ENCODE data around the gene UBAC2.

The UBAC2 gene

GRCh38 chr13:99426426-99426825 is 225.8 kb downstream of the UBAC2 start:
- Histone ChIP-seq H3K9me3 (no peaks in the 10 kb centered on the region), H3K36me3 (replicated peaks) (no peaks in the 10 kb centered on the region), H3K4me1 (no peaks in the 10 kb centered on the region), H3K27me3 (ENCODE audit: low read depth) (0 out of 2 replicates have a peak, but pooled peaks cover 4% of the 10 kb centered on the region), H3K4me3 (no peak overlapping the region)
- no peak for DNase-seq (ENCODE audit: low spot score in 2 of 2)
- in situ Hi-C loops (cut with MboI; ENCODE audit: low sequenced_read_pairs), result no loop called here

GRCh38 chr13:99429670-99430069 is 229.0 kb downstream of the UBAC2 start:
- Histone ChIP-seq H3K4me3 (no peak overlapping the region), H3K9me3 (no peaks in the 10 kb centered on the region), H3K4me1 (no peaks in the 10 kb centered on the region)

GRCh38 chr13:99431927-99432608 is 231.4 kb downstream of the UBAC2 start:
- H3K4me1 ChIP-seq, result no peaks in the 10 kb centered on the region; the same call in 1 of the 2 replicates
- H3K27me3 ChIP-seq (ENCODE audit: low read depth), result no peaks in the 10 kb centered on the region
- H3K4me3 ChIP-seq, result no peak overlapping the region
- DNase-seq (ENCODE audit: low spot score in 2 of 2), result no peak
- no peaks in the 10 kb centered on the region for H3K36me3 ChIP-seq (replicated peaks)
- H3K9me3 ChIP-seq, result no peaks in the 10 kb centered on the region
- in situ Hi-C loops (cut with MboI; ENCODE audit: low sequenced_read_pairs), result loop anchor here (10.0 kb wide), 1 partner anchor 157 kb away; no protein-coding TSS in a partner anchor

More at GRCh38 chr13:99429670-99430069, 229.0 kb downstream of the UBAC2 start:
- DNase-seq (ENCODE audit: low spot score in 2 of 2), result no peak
- no peaks in the 10 kb centered on the region for H3K36me3 ChIP-seq (replicated peaks)
- in situ Hi-C loops (cut with MboI; ENCODE audit: low sequenced_read_pairs), result loop anchor here (10.0 kb wide), 1 partner anchor 155 kb away; no protein-coding TSS in a partner anchor
- H3K27me3 ChIP-seq (ENCODE audit: low read depth), result no peaks in the 10 kb centered on the region

GRCh38 chr13:99432609-99433542 is 232.2 kb downstream of the UBAC2 start:
- Histone ChIP-seq H3K4me3 (no peak overlapping the region), H3K27me3 (ENCODE audit: low read depth) (no peaks in the 10 kb centered on the region), H3K4me1 (no peaks in the 10 kb centered on the region; the same call in 1 of the 2 replicates), H3K9me3 (no peaks in the 10 kb centered on the region), H3K36me3 (replicated peaks) (no peaks in the 10 kb centered on the region)
- in situ Hi-C loops (cut with MboI; ENCODE audit: low sequenced_read_pairs), result loop anchor here (10.0 kb wide), 1 partner anchor 158 kb away; no protein-coding TSS in a partner anchor
- peak in 1 of 2 experiments; percentile 20 for DNase-seq (ENCODE audit: low spot score in 2 of 2)

GRCh38 chr13:99433543-99434075 is 233.0 kb downstream of the UBAC2 start:
- in situ Hi-C loops (cut with MboI; ENCODE audit: low sequenced_read_pairs), result loop anchor here (10.0 kb wide), 1 partner anchor 159 kb away; no protein-coding TSS in a partner anchor
- Histone ChIP-seq H3K4me1 (no peaks in the 10 kb centered on the region; the same call in 1 of the 2 replicates), H3K27me3 (ENCODE audit: low read depth) (no peaks in the 10 kb centered on the region), H3K36me3 (replicated peaks) (no peaks in the 10 kb centered on the region), H3K4me3 (no peak overlapping the region), H3K9me3 (no peaks in the 10 kb centered on the region)
- DNase-seq (ENCODE audit: low spot score in 2 of 2), result no peak

GRCh38 chr13:99434258-99434788 is 233.7 kb downstream of the UBAC2 start:
- DNase-seq (ENCODE audit: low spot score in 2 of 2), result no peak
- H3K27me3 ChIP-seq (ENCODE audit: low read depth), result no peaks in the 10 kb centered on the region
- H3K4me3 ChIP-seq, result no peak overlapping the region
- no peaks in the 10 kb centered on the region for H3K9me3 ChIP-seq
- in situ Hi-C loops (cut with MboI; ENCODE audit: low sequenced_read_pairs), result loop anchor here (10.0 kb wide), 1 partner anchor 160 kb away; no protein-coding TSS in a partner anchor
- H3K36me3 ChIP-seq (replicated peaks), result no peaks in the 10 kb centered on the region
- H3K4me1 ChIP-seq, result no peaks in the 10 kb centered on the region; the same call in 1 of the 2 replicates

GRCh38 chr13:99435116-99435515 is 234.5 kb downstream of the UBAC2 start:
- in situ Hi-C loops (cut with MboI; ENCODE audit: low sequenced_read_pairs), result loop anchor here (5.0 to 10.0 kb wide), 2 partner anchors 160 to 258 kb away; no protein-coding TSS in a partner anchor
- Histone ChIP-seq H3K27me3 (ENCODE audit: low read depth) (no peaks in the 10 kb centered on the region), H3K9me3 (no peaks in the 10 kb centered on the region), H3K4me3 (no peak overlapping the region), H3K4me1 (peaks cover 2% of the 10 kb centered on the region), H3K36me3 (replicated peaks) (no peaks in the 10 kb centered on the region)
- no peak for DNase-seq (ENCODE audit: low spot score in 2 of 2)

GRCh38 chr13:99435998-99436397 is 235.3 kb downstream of the UBAC2 start:
- Histone ChIP-seq H3K27me3 (ENCODE audit: low read depth) (no peaks in the 10 kb centered on the region), H3K4me1 (peaks cover 8% of the 10 kb centered on the region), H3K36me3 (replicated peaks) (no peaks in the 10 kb centered on the region), H3K9me3 (no peaks in the 10 kb centered on the region), H3K4me3 (no peak overlapping the region)
- no peak for DNase-seq (ENCODE audit: low spot score in 2 of 2)
- in situ Hi-C loops (cut with MboI; ENCODE audit: low sequenced_read_pairs), result loop anchor here (5.0 to 10.0 kb wide), 2 partner anchors 161 to 259 kb away; no protein-coding TSS in a partner anchor
